GM12892 (cell line): ENCODE results near the gene CCDC154.

ENCODE experiments used
- POLR2A ChIP-seq: IDR thresholded peaks from 2 replicates; pipeline ENCODE4 v1.6.1; 2011; ENCODE audit warnings: low read depth, low read length, control low read depth
- POLR2AphosphoS5 ChIP-seq: IDR thresholded peaks from 2 replicates; pipeline ENCODE4 v1.6.1; 2011; ENCODE audit warnings: low read depth, low read length, control low read depth

GRCh38 chr16:1436731-1437355 lies 7.5 kb downstream of the CCDC154 start:
- TF ChIP-seq POLR2AphosphoS5 = no peak
- TF ChIP-seq POLR2A = no peak
